ENCODE measurements around the gene ECPAS. TPM values are rescaled to one million over a fixed set of nuclear protein-coding genes. Genes with fewer than 3 reads are reported as not detected.
"Not testable (repeated sequence)": the region's sequence is repeated elsewhere in the genome, so short reads cannot be mapped to it uniquely, and the experiment has no call there.

Gene ECPAS
- total RNA-seq, 1 experiment from 2014 or later = 35.7 TPM

- H3K36me3 ChIP-seq = peaks cover 71% of the 10 kb centered on the region
- H3K4me3 ChIP-seq = no peak overlapping the region
- H3K27me3 ChIP-seq (replicated peaks) = no peaks in the 10 kb centered on the region
- no peaks in the 10 kb centered on the region for H3K9me3 ChIP-seq (replicated peaks)
- no peak overlapping the region for H3K27ac ChIP-seq
- DNase-seq (ENCODE audit: low read depth in 1 of 2, low spot score in 2 of 2) = peak in 1 of 2 experiments; percentile 22
- peaks cover 5% of the 10 kb centered on the region; the same call in 1 of the 2 replicates for H3K4me1 ChIP-seq (replicated peaks)
Observed at GRCh38 chr9:111427186-111427585, 57.0 kb downstream of the ECPAS start.

DNA sequence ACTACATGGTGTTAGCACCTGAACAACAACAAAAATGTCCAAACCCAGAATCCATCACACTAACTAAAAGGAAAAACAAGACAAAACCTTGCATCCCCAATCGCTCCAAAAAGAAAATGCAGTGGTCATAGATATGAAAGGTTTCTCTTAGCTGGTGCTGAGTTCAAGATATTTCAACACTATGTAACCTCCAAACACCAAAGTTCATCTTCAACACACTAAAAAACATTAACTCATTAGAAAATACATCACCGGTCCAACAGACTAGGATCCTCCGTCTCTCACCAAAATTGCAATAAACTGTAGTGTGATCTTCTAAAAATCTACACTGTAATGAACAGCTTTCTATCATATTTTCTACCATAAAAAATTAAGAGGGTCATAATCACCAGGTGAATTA is 60.8 kb downstream of the ECPAS start:
- no peaks in the 10 kb centered on the region for H3K9me3 ChIP-seq (replicated peaks)
- peaks cover 5% of the 10 kb centered on the region; the same call in 1 of the 2 replicates for H3K4me1 ChIP-seq (replicated peaks)

DNA sequence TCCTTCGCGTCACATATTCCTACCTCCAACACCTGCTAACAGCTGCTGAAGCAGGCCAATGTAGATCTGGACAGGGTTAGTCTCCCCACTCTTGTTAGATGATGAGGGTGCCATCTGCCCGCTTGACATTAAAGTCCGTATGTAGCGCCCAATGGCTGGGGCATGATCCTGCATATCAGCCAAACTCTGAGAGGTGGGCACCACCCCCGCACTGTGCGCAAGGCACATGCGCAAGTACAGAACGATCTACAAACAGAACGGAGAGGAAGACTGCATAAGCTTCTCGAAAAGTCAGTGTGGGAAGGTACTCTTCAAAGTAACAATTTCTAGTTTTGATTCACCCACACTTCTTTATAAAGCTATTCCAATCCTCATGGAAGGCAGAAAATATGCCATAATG is 69.8 kb downstream of the ECPAS start:
- no peak for DNase-seq (ENCODE audit: low read depth in 1 of 2, low spot score in 2 of 2)
- peaks cover 83% of the 10 kb centered on the region for H3K36me3 ChIP-seq
- H3K27me3 ChIP-seq (replicated peaks) = no peaks in the 10 kb centered on the region; the same call in 1 of the 2 replicates
- H3K9me3 ChIP-seq (replicated peaks) = no peaks in the 10 kb centered on the region
- H3K4me1 ChIP-seq (replicated peaks) = no peaks in the 10 kb centered on the region
- H3K27ac ChIP-seq = no peak overlapping the region
- no peak overlapping the region for H3K4me3 ChIP-seq

More for the DNA sequence above, 60.8 kb downstream of the ECPAS start:
- Histone ChIP-seq H3K27ac (no peak overlapping the region), H3K27me3 (replicated peaks) (no peaks in the 10 kb centered on the region), H3K36me3 (peaks cover 73% of the 10 kb centered on the region), H3K4me3 (no peak overlapping the region)
- no peak for DNase-seq (ENCODE audit: low read depth in 1 of 2, low spot score in 2 of 2)

DNA sequence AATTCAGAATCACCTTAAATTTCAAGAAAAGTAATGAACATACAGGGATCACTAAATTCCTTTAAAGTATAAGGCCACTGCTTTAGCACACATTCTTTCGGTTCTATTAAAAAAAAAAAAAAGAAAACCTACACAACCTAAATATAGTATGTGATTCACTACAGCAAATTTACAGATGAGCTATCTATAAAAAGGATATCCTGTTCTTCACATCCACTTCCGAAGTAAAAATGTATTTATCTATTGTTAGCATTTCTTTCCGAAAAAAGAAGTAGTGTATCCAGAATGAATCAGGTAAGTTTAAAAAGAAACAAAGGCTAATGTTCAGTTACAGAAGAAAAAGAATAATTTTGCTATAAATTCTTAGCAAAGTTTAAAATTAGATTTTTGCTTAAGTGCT is 70.2 kb downstream of the ECPAS start:
- DNase-seq (ENCODE audit: low read depth in 1 of 2, low spot score in 2 of 2) = no peak
- Histone ChIP-seq H3K27ac (no peak overlapping the region), H3K9me3 (replicated peaks) (no peaks in the 10 kb centered on the region), H3K4me3 (no peak overlapping the region), H3K36me3 (peaks cover 82% of the 10 kb centered on the region), H3K4me1 (replicated peaks) (no peaks in the 10 kb centered on the region), H3K27me3 (replicated peaks) (no peaks in the 10 kb centered on the region; the same call in 1 of the 2 replicates)

DNA sequence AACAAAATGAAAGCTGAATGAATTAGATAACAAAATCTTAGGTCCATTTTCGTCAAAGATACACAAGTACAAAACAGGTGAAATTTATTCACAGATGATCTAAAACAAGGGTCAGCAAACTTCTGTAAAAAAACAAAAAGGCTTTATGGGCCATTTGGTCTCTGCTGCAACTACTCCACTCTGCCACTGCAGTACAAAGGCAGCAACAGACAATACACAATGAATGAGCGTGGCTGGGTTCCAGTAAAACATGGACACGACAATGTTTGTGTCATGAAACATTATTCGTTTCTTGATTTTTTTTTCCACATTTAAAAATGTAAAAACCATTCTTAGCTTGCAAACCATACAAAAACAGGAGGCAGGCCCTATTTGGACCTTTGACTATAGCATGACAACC is 71.9 kb downstream of the ECPAS start:
- H3K4me3 ChIP-seq = no peak overlapping the region
- no peak overlapping the region for H3K27ac ChIP-seq
- H3K4me1 ChIP-seq (replicated peaks) = no peaks in the 10 kb centered on the region
- H3K9me3 ChIP-seq (replicated peaks) = no peaks in the 10 kb centered on the region
- no peak for DNase-seq (ENCODE audit: low read depth in 1 of 2, low spot score in 2 of 2)
- H3K27me3 ChIP-seq (replicated peaks) = no peaks in the 10 kb centered on the region
- H3K36me3 ChIP-seq = peaks cover 77% of the 10 kb centered on the region

- DNase-seq (ENCODE audit: low read depth in 1 of 2, low spot score in 2 of 2) = no peak
- H3K4me3 ChIP-seq = no peak overlapping the region
- no peak overlapping the region for H3K27ac ChIP-seq
- H3K4me1 ChIP-seq (replicated peaks) = no peaks in the 10 kb centered on the region
- peaks cover 72% of the 10 kb centered on the region for H3K36me3 ChIP-seq
- no peaks in the 10 kb centered on the region for H3K27me3 ChIP-seq (replicated peaks)
- no peaks in the 10 kb centered on the region for H3K9me3 ChIP-seq (replicated peaks)
Observed at GRCh38 chr9:111411266-111411665, 72.9 kb downstream of the ECPAS start.

DNA sequence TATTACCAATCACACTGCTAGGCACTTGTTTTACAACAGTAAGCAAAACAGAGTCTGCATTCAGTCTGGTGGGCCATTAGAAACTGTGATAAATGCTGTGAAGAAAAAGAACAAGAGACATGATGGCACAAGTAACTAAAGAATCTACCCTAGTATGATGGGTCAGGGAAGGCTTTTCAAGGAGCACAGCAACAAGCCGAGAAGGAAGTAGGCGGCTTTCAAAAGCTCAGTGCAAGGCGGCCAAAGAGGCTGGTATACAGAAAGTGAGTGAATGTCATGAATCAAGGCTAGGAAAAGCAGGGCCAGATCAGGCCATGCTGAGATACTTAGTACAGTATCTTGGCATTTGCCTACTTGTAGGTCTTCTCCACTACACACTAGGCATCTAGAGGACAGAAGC is 76.4 kb downstream of the ECPAS start:
- Histone ChIP-seq H3K27me3 (replicated peaks) (no peaks in the 10 kb centered on the region), H3K27ac (no peak overlapping the region), H3K4me1 (replicated peaks) (no peaks in the 10 kb centered on the region), H3K9me3 (replicated peaks) (no peaks in the 10 kb centered on the region), H3K36me3 (peaks cover 69% of the 10 kb centered on the region), H3K4me3 (no peak overlapping the region)
- DNase-seq (ENCODE audit: low read depth in 1 of 2, low spot score in 2 of 2) = no peak

DNA sequence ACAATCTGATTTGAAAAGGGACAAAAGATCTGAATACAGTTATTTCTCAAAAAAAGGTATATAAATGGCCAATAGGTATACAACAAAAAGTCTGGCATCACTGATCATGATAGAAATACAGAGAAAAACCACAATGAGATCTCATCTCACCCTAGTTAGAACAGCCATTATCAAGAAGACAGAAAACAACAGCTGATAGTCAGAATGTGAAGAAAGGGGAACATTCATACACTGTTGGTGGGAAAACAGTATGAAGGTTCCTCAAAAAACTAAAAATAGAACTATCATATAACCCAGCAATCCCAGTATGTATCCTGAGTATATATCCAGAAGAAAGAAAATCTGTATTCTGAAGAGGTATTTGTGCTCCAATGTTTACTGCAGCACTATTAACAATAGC is 78.5 kb downstream of the ECPAS start:
- Histone ChIP-seq H3K9me3 (replicated peaks) (peaks cover 3% of the 10 kb centered on the region; the same call in 1 of the 2 replicates), H3K27ac (no peak overlapping the region), H3K27me3 (replicated peaks) (no peaks in the 10 kb centered on the region), H3K36me3 (peaks cover 71% of the 10 kb centered on the region), H3K4me1 (replicated peaks) (no peaks in the 10 kb centered on the region), H3K4me3 (no peak overlapping the region)
- no peak for DNase-seq (ENCODE audit: low read depth in 1 of 2, low spot score in 2 of 2)

DNA sequence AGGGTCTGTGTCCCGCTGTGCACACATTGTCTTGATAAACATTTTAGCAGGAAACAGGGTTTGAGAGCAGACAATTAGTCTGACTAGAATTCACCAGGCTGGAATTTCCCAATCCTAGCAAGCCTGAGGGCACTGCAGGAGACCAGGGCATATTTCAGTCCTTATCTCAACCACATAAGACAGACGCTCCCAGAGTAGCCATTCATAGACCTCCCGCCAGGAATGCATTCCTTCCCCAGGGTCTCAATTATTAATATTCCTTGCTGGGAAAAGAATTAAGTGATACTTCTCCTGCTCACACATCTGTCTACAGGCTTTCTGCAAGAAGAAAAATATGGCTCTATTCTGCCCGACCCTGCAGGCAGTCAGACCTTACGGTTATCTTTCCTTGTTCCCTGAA is 82.7 kb downstream of the ECPAS start:
- H3K36me3 ChIP-seq = peaks cover 69% of the 10 kb centered on the region
- H3K27ac ChIP-seq; DNase-seq (ENCODE audit: low read depth in 1 of 2, low spot score in 2 of 2); H3K4me3 ChIP-seq; H3K27me3 ChIP-seq (replicated peaks); H3K9me3 ChIP-seq (replicated peaks); H3K4me1 ChIP-seq (replicated peaks): not testable (repeated sequence)

DNA sequence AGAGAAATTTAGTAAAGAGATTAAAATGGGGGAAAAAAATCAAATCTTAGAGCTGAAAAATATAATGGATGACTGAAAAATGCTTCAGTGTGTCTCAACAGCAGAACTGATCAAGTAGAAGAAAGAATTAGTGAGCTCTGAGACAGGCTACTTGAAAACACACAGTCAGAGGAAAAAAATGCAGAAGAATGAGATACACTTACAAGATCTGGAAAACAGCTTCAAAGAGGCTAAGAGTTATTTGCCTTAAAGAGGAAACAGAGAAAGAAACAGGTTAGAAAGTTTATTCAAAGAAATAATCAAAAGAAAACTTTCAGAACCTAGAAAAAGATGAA is 83.7 kb downstream of the ECPAS start:
- H3K4me1 ChIP-seq (replicated peaks) = no peaks in the 10 kb centered on the region
- H3K9me3 ChIP-seq (replicated peaks) = peaks cover 4% of the 10 kb centered on the region; the same call in 1 of the 2 replicates
- no peaks in the 10 kb centered on the region for H3K27me3 ChIP-seq (replicated peaks)
- H3K27ac ChIP-seq = no peak overlapping the region
- DNase-seq (ENCODE audit: low read depth in 1 of 2, low spot score in 2 of 2) = no peak
- no peak overlapping the region for H3K4me3 ChIP-seq
- H3K36me3 ChIP-seq = peaks cover 67% of the 10 kb centered on the region

DNA sequence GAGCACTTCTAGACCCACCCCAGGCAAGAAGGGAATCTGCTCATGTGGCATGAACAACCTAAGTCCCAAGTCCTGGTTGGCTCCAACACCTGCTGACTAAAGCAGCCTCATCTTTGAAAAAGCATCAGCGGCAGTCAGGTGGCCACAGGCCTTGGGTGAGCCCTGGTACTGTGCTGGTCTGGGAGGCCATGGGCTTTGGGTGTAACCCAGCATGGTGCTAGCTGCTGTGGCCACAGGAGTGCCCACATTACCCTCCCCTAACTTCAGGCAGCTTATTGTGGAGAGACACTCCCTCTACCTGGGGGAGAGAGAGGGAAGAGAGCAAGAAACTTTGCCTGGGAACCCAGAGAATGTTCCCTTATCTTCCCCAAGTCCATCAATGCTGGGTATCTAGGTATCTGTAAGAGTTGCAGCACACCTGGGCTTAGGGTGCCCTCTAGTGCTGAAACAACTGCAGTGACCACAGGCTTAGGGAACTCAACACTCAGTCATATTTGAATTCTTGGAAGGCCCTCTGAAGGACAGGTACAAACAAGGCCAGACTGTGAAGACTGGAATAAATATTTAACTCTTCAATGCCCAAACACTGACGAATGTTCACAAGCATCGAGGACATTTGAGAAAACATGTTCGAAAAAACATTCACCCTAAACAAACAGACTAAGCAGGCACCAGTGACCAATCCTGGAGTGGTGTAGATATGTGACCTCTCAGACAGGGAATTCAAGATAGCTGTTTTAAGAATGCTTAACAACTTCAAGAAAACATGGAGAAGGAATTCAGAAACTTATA is 84.2 kb downstream of the ECPAS start:
- no peak for DNase-seq (ENCODE audit: low read depth in 1 of 2, low spot score in 2 of 2)
- no peak overlapping the region for H3K27ac ChIP-seq
- H3K4me1 ChIP-seq (replicated peaks) = no peaks in the 10 kb centered on the region
- peaks cover 4% of the 10 kb centered on the region; the same call in 1 of the 2 replicates for H3K9me3 ChIP-seq (replicated peaks)
- H3K36me3 ChIP-seq = peaks cover 67% of the 10 kb centered on the region
- no peak overlapping the region for H3K4me3 ChIP-seq
- no peaks in the 10 kb centered on the region for H3K27me3 ChIP-seq (replicated peaks)

DNA sequence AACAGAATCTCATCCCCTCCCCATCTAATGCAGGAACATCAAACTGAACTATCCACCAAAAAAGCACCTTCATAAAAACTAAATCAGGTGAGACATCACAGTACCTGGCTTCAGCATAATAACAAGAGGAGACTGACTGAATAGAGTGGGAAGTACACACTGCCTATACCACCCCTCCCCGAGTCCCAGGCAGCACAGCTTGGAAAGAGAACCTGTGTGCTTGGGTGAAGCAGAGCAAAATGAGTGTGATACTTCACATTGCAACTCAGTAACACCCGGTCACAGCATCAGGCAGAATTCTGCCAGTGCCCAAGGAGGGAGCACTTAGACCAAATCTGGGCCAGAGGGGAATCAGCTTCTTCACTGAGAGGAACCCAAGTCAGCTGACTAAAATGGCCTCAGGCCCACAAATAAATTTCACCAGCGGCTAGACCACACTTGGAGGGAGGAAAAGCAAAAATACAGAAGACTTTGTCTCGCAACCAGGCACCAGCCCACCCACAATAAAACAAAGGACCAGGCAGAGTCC is 84.9 kb downstream of the ECPAS start:
- no peak for DNase-seq (ENCODE audit: low read depth in 1 of 2, low spot score in 2 of 2)
- H3K36me3 ChIP-seq = peaks cover 64% of the 10 kb centered on the region

GRCh38 chr9:111393971-111394370 is 90.2 kb downstream of the ECPAS start:
- no peaks in the 10 kb centered on the region for H3K4me1 ChIP-seq (replicated peaks)
- no peak for DNase-seq (ENCODE audit: low read depth in 1 of 2, low spot score in 2 of 2)
- peaks cover 77% of the 10 kb centered on the region for H3K36me3 ChIP-seq
- H3K4me3 ChIP-seq = no peak overlapping the region
- no peaks in the 10 kb centered on the region for H3K27me3 ChIP-seq (replicated peaks)
- no peaks in the 10 kb centered on the region; the same call in 1 of the 2 replicates for H3K9me3 ChIP-seq (replicated peaks)
- no peak overlapping the region for H3K27ac ChIP-seq

More for the DNA sequence above, 84.9 kb downstream of the ECPAS start:
- Histone ChIP-seq H3K9me3 (replicated peaks) (peaks cover 4% of the 10 kb centered on the region; the same call in 1 of the 2 replicates), H3K27me3 (replicated peaks) (no peaks in the 10 kb centered on the region), H3K4me1 (replicated peaks) (no peaks in the 10 kb centered on the region), H3K4me3 (no peak overlapping the region), H3K27ac (no peak overlapping the region)

- no peaks in the 10 kb centered on the region for H3K4me1 ChIP-seq (replicated peaks)
- H3K27ac ChIP-seq = no peak overlapping the region
- H3K27me3 ChIP-seq (replicated peaks) = no peaks in the 10 kb centered on the region
- H3K36me3 ChIP-seq = peaks cover 84% of the 10 kb centered on the region
- no peak overlapping the region for H3K4me3 ChIP-seq
- DNase-seq (ENCODE audit: low read depth in 1 of 2, low spot score in 2 of 2) = no peak
- H3K9me3 ChIP-seq (replicated peaks) = no peaks in the 10 kb centered on the region; the same call in 1 of the 2 replicates
Observed at GRCh38 chr9:111389406-111389805, 94.8 kb downstream of the ECPAS start.
